GM21381 (cell line): ENCODE measurements around the gene CYP24A1.

Source experiments
- ATAC-seq: cut with Tn5 transposase; IDR thresholded peaks from one replicate; pipeline ENCODE4 v1.9.1; 2021; ENCODE audit warnings: mild to moderate bottlenecking, moderate library complexity; ENCODE audit not compliant: unreplicated experiment

CYP24A1 gene

DNA sequence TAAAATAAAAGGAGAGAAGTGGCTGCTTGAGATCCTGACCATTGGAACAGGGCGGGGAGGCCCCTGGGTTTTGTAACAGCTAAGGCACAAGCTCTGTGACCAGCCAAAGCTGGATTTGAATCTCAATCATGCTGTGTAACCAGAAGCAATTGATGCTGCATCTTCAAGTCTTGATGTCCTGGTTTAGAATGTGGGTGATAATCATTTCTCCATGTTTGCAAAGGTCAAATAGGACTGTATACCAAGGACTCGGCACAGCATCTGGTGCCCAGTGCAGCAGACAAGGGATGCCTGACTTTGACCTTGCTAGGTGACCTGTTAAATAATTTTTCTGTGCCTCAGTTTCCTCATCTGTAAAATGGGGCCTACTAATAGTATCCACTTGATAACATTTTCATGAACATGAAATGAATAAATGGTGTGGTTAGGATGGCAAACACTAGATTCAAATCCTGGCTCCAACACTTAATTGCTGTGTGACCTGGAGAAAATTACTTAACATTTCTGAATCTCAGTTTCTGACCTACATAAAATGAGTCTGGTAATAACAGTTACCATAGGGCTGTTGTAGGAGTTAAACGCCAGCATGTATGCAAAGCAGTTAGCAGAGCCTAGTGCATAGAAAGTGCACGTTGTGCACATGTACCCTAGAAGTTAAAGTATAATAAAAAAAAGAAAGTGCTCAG lies 57.1 kb downstream of the CYP24A1 start:
- ATAC-seq, result no peak

DNA sequence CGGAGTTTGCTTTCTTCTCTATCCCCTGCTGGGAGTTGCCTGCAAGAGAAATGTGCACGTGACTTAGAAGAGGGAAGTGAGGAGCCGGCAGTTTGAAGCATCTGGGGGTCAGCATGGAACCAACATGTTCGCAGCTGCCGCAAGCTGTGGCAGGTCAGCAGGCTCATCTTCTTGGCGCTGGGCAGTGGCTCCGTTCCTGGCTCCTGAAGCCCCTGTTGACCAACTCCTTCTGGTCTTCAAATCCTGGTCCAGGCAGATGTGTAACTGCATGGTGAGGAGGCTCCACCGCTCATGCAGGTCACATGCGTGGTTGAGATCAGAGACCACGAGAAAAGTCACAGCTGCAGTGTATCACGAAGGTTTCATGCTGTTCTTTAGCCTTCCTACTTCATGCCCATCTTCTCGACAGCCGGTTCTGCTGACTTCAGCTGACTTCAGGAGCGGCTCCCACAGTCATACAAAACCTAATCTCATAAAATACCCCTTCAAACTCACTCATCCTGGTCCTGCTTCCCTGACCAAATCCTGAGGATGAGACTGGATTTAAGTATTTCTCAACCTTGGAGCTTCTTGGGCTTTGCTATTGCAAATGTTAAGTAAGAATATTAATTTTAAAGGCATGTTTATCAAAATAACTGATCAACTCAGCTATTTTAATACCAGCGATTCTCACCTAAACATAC lies 58.5 kb downstream of the CYP24A1 start:
- ATAC-seq, result no peak

DNA sequence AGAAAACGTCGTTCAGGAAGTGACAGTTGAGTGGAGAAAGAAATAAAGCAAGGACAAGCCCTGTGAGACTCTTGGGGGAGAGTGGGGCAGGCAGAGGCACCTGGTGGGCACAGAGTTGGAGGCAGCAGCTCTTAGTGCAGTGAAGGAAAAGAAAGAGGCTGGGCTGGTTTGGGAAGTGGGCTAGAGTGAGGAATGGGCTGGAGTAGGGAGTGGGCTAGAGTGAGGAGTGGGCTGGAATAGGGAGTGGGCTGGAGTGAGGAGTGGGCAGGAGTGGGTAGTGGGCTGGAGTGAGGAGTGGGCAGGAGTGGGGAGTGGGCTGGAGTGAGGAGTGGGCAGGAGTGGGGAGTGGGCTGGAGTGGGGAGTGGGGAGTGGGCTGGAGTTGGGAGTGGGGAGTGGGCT lies 59.7 kb downstream of the CYP24A1 start:
- no peak for ATAC-seq

DNA sequence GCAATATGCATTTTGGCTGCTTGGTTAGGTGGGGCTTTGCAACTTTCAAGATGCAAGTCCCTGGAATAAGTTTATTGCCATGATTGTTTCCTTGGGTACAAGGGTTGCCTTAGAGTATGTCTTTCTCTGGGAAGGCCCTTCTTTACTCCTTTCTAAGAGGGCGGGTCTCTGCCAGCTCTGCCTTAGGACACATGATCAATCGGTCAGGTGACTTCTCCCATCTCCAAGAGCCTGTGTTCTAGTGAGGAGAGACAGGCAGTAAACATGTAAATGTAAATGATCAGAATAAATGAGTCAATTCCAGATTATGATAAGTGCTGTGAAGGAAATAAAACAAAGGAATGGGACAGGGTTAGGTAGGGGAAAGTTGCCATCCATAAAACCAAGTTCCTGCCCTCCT lies 60.2 kb downstream of the CYP24A1 start:
- ATAC-seq, result no peak

DNA sequence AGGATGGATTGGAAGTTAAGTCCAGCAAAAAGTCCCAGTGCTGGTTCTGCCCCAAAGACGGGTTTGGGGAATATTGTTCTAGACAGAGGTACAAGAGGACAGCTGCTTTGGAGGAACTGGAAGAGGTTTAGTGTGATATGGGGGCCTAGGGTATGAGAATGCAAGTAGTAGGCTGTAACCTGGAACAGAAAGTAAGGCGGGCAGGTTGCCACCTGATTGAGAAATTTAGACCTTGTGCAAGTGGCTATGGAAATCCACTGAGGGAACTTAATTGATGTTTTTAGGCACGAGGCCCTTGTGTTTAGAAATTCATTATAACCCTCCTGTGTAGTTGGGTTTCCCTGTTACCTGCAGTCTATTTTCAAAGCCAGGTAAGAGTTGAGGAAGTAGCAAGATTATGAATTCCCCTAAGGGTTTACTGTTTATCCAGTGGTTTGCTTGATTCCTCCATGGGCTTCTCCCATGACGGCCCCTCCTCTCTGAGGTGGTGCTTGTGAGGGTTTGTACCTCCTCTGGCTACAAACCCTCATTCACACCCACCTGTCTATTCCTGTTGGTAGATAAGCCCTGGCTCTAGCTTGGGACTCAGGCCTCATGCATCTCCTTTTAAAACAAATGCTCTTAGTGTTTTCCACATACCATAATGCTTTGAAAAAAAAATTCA lies 61.4 kb downstream of the CYP24A1 start:
- no peak for ATAC-seq

DNA sequence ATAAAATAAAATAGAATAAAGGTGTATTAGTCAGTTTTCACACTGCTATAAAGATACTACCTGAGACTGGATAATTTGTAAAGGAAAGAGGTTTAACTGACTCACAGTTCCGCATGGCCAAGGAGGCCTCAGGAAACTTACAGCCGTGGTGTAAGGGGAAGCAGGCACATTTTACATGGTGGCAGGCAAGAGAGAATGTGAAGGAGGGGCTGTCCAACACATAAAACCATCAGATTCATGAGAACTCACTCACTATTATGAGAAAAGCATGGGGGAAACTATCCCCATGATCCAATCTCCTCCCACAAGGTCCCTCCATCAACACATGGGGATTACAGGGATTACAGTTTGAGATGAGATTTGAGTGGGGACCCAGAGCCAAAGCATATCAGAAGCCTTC lies 62.3 kb downstream of the CYP24A1 start:
- no peak for ATAC-seq

DNA sequence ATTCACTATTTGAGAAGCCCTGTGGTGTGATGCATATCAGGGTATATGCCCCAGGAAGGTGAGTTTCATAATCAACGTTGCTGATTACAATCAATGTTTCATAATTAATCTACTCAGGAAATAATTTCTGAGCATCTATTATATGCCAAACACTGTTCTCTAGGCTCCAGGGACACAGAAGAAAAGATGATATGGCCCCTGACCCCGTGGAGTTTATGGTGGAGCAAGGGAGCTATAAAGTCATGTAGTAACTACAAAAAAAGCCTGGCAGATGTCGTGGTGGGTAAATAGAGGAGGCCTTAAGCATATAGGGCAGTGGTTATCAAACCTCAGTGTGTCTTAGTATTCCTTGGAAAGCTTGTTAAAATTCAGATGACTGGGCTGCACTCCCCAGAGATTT lies 63.3 kb downstream of the CYP24A1 start:
- ATAC-seq, result no peak

DNA sequence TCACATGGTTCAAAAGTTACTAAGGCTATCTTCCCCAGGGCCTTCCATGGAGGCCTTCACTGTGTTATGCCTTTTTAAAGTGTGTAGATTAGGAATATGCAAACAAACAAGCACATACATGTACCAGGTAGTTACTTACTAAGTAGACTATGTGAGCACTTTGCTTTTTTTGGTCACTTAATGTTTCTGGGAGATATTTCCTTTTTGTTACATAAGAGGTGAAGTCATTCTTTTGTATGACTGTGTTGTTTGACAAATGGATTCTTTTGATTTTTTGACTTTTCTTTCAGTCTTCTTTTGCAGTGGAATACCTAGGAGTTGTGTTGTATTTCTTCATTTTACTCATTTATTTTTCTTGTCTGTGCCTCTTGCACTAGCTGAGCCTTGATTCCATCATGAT lies 63.7 kb downstream of the CYP24A1 start:
- no peak for ATAC-seq

DNA sequence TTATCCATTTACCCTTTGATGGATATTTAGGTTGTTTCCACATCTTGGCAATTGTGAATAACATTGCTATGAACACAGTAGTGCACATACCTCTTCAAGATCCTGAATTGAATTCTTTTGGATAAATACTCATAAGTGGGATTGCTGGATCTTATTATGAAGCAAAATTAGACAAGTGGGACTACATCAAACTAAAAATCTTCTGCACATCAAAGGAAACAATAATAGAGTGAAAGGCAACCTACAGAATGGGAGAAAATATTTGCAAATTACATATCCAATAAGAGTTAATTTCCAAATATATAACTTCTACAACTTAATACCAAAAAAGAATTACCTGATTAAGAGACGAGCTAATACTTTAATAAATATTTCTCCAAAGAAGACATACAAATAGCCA lies 65.0 kb downstream of the CYP24A1 start:
- ATAC-seq, result no peak

DNA sequence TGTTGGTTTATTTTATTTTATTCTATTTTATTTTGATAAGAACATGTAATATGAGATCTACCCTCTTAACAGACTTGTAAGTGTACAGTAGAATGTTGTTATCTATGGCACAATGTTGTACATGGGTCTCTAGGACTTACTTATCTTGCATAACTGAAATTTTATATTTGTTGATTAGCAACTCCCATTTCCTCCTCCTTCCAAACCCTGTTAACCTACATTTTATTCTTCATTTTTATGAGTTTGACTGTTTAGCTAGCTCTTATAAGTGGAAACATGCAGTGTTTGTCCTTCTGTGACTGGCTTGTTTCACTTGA lies 65.5 kb downstream of the CYP24A1 start:
- ATAC-seq, result no peak

DNA sequence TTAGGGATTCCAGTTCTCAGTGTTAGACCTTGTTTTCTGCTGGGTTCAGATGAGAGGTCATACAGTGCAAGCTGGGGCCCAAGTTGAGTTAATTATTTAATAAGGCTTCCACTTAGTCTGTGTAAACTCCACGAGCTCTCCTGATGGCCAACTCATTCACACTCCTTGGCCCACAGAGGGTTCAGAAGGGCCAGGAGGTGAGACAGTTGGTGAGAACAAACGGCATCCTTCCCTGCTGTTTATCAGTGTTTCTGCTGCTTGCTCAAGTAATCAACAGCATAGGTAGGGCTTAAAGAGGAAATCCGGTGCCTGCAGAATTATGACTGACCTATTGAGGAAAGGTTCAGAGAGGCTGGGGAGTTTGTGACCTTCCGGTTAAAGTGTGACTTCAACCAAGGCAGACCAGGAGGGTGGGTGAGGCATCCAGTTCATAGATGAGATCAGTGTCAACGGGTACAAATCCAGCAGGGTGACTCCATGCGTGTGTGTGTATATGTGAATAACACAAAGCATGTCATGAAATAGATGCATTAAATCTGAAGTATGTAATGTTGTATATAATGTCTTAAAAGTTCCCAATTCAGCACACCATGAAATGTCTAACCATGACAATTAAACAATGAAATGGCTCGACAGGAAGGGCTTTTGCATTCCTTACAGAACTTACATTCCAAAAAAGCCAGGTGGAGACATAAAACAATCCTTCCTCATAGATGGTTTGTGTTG lies 66.0 kb downstream of the CYP24A1 start:
- no peak for ATAC-seq

DNA sequence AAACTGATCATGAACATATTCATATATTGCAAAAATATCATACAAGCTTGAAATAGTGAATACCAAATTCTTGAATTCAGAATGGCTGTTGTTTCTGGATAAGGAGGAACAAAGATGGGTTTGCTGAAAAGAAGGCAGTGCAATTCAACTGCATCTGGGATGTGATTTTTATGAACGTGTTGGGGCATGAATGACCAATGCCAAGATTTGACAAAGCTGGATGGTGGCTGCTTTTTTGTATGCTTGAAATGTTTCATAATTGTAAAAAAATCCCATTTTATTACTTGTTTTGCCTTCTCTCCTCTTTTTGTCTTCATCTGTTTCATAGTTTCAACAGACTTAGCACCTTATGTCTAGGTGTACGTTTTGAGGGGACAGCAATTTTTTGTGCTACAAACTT lies 66.6 kb downstream of the CYP24A1 start:
- ATAC-seq, result no peak

DNA sequence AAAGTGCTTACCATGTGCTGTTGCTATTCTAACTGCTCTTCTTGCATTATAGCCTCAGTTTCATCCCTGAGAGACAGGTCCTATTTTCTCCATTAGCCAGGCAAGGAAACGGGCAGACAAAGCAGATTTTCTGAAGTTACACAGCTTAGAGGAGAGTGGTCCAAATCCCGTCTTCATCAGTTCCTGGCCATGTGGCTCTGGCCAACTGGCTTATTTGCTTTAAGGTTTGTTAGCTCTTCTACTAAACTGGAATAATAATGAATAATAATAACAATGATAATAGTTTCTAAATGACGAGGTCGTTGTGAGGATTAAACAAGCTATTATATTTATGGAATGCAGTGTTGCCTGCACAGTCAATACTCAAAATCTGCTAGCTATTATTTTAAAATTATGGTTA lies 67.6 kb downstream of the CYP24A1 start:
- ATAC-seq, result no peak

DNA sequence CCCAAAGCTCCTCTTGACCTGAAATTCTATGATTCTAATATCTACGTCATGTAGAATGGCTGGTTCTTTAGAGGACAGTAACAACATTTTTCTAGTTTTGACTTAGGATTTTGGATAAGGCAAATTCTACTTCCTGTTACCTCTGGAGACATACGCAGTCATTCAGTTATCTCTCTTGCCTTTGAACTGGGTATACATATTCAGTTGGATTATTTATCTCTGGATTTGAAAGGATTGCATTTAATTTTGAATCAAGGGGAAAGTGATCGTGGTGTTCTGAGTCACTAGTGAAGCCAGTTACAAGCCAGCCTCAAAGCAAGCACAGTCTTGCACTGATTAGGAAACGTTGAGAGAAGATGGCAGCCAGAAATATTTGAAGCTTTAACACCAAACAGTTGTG lies 68.1 kb downstream of the CYP24A1 start:
- ATAC-seq, result no peak

DNA sequence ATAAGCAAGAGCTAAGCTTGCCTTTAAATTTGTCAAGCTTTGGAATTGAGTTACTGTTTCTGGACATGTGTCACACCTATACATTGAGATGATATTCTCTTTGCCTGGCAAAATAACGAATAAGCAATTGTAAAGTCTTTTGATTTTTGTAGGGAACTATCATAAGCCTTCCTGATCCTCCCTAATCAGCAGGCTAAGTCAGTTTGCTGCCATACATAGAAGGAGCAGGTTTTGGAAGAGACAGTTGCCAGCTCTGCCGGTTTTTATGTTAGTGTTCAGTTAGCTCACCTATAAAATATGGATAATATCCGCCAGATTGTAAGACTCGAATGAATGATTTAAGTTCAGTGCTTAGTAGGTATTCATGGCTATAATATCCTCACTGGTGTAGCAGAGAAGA lies 69.0 kb downstream of the CYP24A1 start:
- no peak for ATAC-seq

DNA sequence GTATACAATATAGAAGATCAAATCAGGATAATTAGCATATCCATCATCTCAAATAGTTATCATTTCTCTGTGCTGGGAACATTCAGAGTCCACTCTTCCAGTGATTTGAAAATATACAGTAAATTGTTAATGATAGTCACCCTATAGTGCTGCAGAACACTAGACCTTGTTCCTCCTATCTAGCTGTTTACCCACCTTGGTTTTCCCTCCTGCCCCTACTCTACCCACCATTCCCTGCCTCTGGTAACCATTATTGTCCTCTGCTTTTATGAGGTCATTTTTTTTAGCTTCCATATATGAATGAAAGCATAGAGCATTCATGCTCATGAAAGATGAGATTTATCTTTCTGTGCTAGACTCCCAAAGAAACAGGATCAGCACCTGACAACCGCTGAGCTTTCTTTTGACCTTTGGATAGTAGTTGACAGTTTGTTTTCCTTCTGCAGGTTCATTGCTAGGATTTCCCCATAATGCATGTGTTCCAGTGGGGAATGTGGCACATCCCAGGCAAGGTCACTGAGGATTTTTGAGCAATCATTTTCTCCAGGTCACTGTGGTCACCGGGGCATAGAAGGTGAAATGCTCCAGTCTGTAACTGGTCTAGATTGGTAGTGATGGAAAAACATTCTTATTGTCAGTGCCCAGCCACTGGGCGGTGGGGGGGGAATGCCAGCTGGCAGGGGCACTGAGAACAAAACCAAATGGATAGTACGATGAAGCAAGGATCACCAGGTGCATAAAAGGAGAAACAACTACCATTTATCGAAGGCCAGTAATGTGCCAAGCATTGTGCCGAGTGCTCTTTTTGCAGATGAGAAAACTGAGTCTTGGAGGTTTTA lies 69.8 kb downstream of the CYP24A1 start:
- no peak for ATAC-seq
